ENCODE results near the gene PATJ.
"Not testable (repeated sequence)": the region's sequence is repeated elsewhere in the genome, so short reads cannot be mapped to it uniquely, and the experiment has no call there.

PATJ gene, protein sequence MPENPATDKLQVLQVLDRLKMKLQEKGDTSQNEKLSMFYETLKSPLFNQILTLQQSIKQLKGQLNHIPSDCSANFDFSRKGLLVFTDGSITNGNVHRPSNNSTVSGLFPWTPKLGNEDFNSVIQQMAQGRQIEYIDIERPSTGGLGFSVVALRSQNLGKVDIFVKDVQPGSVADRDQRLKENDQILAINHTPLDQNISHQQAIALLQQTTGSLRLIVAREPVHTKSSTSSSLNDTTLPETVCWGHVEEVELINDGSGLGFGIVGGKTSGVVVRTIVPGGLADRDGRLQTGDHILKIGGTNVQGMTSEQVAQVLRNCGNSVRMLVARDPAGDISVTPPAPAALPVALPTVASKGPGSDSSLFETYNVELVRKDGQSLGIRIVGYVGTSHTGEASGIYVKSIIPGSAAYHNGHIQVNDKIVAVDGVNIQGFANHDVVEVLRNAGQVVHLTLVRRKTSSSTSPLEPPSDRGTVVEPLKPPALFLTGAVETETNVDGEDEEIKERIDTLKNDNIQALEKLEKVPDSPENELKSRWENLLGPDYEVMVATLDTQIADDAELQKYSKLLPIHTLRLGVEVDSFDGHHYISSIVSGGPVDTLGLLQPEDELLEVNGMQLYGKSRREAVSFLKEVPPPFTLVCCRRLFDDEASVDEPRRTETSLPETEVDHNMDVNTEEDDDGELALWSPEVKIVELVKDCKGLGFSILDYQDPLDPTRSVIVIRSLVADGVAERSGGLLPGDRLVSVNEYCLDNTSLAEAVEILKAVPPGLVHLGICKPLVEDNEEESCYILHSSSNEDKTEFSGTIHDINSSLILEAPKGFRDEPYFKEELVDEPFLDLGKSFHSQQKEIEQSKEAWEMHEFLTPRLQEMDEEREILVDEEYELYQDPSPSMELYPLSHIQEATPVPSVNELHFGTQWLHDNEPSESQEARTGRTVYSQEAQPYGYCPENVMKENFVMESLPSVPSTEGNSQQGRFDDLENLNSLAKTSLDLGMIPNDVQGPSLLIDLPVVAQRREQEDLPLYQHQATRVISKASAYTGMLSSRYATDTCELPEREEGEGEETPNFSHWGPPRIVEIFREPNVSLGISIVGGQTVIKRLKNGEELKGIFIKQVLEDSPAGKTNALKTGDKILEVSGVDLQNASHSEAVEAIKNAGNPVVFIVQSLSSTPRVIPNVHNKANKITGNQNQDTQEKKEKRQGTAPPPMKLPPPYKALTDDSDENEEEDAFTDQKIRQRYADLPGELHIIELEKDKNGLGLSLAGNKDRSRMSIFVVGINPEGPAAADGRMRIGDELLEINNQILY (N-terminal part only)

GRCh38 chr1:61741711-61742619 is at the start of gene PATJ:
Gene PATJ, plus strand, starts transcription at chr1:61742480. Its CDS starts 20,413 bp downstream, at chr1:61762893.
- DNase-seq, result peak; percentile 89

DNA sequence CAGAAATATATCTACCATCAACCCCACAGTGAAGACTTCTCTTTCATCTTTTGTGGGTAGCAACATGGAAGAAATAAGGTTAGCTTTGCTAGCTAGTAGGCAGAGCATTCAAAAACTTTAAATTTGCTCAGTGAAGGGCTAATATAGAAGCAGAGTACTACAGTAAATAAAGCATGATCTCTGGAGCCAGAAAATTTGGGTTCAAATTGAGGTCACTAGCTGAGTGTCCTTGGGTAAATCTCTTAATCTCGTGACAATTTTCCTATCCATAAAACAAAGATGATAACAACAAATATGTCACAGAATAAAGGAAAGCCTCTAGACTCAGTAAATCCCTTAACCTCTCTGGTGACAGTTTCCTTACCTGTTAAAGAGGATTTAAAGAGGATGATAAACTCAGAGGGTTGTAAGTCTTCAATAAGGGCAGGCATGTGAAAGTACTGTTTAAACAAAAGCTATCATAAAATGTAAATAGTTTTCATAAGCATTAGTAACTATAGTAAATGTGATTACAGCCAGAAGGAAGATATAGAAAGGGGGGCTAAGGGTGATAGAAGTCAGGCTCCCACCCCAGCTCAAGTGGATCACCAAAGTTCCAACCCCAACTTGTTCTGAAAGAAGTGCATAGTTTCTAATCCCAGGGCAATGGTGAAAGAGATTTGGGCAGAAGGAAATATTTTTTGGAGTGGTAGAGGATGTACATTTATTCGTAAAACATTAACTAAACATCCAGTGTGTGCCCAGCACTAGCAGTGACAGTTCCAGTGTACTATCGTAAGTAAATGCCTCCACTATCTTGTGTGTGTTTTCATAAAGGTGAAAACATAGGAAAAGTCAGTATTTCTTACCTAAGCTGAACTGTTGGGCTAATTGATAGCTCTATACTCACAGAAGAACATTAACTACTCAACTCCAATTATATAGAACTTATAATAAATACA is 42.1 kb upstream of the PATJ start:
- no peak for DNase-seq

- no peak for DNase-seq
Observed at GRCh38 chr1:61708953-61709907, 33.0 kb upstream of the PATJ start.

- no peak for DNase-seq
Observed at GRCh38 chr1:61709908-61710289, 32.4 kb upstream of the PATJ start.

DNA sequence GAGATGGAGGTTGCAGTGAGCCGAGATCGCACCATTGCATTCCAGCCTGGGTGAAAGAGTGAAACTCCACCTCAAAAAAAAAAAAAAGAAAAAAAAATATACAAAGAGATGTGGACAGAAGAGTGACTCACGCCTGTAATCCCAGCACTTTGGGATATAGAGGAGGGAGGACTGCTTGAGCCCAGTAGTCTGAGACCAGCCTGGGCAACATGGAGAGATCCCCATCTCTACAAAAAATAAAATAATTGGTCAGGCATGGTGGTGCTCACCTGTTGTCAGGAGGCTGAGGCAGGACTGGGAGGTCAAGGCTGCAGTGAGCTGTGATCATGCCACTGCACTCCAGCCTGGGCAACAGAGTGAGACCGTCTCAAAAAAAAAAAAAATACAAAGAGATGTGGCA is 31.0 kb upstream of the PATJ start:
- not testable (repeated sequence) for DNase-seq

DNA sequence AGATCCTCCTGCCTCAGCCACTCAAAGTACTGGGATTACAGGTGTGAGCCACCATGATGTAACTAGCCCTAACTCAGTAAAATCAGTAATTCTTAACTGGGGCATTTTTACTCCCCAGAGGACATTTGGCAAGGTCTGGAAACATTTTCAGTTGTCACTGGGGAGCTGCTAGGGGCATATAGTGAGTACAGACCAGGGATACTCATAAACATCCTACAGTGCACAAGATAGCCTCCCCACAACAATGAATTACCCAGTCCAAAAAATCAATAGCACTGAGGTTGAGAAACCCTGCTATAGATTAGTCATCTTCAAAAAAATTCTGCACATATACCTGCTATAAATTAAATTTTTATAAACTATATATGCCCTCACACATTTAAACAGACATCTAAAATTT is 30.3 kb upstream of the PATJ start:
- no peak for DNase-seq

GRCh38 chr1:61718996-61719663 is 23.1 kb upstream of the PATJ start:
- not testable (repeated sequence) for DNase-seq

DNA sequence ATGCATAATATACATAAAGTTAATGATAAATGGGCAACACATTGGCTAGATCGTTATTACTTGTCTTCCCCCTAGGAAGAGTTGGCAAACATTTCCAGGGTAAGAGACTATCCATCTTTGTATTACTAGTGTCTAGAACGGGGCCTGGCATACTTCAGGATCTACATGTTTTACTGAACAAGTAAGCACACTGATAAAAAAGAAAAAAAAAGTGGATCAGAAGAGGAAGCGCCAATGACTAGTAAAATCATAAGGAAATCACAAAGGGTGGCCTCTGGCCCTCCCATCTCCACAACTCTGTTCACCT is 17.8 kb upstream of the PATJ start:
- no peak for DNase-seq

- DNase-seq, result peak; percentile 96
Observed at GRCh38 chr1:61724813-61725694, 17.2 kb upstream of the PATJ start, which contains the start of gene TM2D1. Gene TM2D1, minus strand, starts transcription at chr1:61725141. Its CDS starts 21 bp downstream, at chr1:61725120.

DNA sequence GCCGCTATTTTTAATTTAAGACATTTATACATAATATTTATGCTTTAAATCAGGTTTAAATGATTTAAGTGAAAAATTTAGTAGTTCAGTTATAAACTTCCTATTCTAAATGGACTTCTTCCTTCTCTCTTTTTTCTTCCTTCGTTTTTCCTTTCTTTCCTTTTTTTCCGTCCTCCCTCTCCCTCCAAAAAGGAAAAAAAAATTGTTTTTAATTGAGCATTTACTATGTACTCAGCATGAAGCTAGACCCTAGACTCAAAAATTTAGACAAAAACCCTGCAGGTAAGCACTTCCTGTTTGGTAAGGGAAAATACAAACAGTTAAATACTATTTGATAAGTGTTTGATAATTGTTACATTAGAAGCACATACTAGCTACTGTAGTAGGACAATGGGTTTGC is 14.7 kb upstream of the PATJ start:
- no peak for DNase-seq

GRCh38 chr1:61730679-61731078 is 11.6 kb upstream of the PATJ start:
- not testable (repeated sequence) for DNase-seq

DNA sequence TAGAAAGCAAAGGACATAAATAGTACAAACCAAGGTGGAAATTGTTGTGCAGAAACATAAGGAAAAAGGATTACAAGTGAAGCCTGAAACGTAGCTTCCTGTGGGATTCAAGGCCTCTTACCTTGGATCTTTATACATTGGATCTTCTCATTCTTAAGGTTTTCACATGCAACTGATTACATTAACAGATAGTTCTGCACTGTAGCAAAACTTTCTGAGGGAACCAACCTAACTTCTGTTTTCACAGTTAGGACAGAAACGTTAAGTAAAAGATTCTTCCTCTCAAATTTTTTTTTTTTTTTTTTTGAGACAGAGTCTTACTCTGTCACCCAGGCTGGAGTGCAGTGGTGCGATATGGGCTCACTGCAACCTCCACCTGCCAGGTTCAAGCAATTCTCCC is 9.6 kb upstream of the PATJ start:
- no peak for DNase-seq

- no peak for DNase-seq
Observed at GRCh38 chr1:61740751-61741700, 1.3 kb upstream of the PATJ start.

- DNase-seq, result no peak
Observed at GRCh38 chr1:61742620-61743430, 545 bp downstream of the PATJ start.

GRCh38 chr1:61743431-61743705 is 1.1 kb downstream of the PATJ start:
- DNase-seq, result no peak
